GM12873 (cell line): ENCODE data around the gene YIPF5.

Experiments
- TF ChIP-seq, protein P1 (sequence below): IDR thresholded peaks from 2 replicates; pipeline ENCODE4 v1.5.1; 2012; ENCODE audit warnings: low read depth, mild to moderate bottlenecking, moderate library complexity, low read length, control low read depth; ENCODE audit not compliant: insufficient read depth; ENCODE audit errors: missing control alignments

YIPF5 gene

DNA sequence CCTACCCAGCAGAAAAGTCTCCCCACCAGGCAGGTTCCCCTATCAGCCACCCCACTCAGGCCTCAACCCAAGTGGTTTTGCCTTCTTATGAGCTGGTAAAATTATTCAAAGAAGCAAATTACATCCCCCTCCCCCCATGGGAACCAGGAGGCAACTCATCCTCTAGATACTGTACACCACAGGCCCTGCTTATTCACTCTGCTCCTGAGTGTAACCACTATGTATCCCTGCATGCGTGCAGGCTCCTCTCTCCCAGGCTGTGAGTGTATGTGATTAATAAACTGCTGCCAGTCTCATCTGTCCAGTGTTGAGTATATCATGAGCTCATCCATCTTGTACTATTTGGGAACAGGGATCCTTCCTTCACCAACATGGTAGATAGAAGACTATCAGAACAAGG lies 8.8 kb upstream of the YIPF5 start:
- TF ChIP-seq, protein P1, sequence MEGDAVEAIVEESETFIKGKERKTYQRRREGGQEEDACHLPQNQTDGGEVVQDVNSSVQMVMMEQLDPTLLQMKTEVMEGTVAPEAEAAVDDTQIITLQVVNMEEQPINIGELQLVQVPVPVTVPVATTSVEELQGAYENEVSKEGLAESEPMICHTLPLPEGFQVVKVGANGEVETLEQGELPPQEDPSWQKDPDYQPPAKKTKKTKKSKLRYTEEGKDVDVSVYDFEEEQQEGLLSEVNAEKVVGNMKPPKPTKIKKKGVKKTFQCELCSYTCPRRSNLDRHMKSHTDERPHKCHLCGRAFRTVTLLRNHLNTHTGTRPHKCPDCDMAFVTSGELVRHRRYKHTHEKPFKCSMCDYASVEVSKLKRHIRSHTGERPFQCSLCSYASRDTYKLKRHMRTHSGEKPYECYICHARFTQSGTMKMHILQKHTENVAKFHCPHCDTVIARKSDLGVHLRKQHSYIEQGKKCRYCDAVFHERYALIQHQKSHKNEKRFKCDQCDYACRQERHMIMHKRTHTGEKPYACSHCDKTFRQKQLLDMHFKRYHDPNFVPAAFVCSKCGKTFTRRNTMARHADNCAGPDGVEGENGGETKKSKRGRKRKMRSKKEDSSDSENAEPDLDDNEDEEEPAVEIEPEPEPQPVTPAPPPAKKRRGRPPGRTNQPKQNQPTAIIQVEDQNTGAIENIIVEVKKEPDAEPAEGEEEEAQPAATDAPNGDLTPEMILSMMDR = no peak

DNA sequence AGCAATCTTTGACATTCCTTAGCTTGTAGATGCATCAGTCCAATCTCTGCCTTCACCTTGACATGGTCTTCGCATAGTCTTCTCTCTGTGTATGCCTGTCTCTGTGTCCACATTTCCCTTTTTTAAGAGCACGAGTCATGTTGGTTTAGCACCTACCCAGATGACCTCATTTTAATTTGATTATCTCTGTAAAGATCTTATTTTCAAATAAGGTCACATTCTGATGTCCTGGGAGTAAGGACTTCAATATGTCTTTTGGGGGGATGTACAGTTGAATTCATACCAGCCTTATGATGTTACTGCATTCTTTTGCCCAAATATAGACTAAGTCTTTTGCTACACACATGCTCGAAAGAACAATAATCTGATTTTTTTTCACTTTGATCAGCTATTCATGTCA lies 7.1 kb upstream of the YIPF5 start:
- TF ChIP-seq, protein P1 = no peak

DNA sequence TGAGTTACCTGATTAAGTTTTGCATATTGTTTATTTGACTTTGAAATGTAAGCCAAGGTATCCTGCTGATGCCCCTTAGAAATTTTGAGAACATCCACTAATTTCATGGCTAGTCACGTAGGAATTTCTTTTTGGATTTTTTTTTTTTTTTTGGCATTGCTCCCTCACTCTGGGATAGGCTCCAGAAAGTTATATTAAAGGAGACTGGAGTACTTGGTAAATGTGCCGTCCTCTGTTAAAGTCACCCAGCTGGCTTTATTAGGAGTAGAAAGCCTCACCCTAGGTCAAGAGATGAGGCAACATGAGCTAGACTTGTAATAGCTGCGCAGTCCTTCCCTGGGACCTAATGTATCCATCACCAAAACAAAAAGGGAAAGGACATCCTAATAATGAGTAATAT lies 3.3 kb upstream of the YIPF5 start:
- TF ChIP-seq, protein P1 = no peak

DNA sequence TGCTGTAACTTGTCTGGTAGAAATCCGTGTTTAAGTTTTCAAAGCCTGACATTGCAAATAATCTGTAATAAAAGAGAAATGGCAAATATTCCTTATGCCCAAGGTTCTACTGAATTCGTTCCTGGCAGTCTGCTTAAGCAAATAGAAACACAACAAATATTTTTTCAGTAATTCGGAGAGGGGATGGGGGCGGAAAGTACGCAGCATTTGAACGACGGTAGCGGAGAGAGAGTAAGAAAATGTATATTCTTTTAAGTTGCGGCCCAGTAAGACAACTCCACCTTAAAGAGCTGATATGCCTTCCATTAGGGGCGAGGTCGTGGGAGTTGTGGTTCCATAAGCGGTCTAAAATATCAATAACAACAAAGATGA lies 569 bp downstream of the YIPF5 start:
- TF ChIP-seq, protein P1 = no peak

- TF ChIP-seq, protein P1 = no peak
Observed at GRCh38 chr5:144167998-144168397, 2.5 kb downstream of the YIPF5 start.

DNA sequence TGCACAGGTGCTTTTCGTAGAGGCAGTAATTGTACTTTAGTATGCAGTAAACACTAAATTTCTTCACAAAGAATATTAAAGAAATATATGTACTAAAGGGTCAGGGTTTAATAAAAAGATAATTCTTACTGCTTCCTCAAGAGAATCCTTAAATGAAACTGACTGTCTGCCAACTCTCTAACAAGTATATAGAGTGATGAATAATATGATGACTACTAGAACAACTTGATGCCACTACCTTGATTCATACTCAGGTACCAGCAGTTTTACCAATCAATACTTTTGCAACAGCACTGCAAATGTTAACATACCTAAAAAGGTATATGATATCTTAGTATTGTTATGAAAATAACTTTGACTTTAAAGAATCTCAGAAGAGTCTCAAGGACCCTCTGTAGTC lies 3.8 kb downstream of the YIPF5 start:
- TF ChIP-seq, protein P1 = no peak

DNA sequence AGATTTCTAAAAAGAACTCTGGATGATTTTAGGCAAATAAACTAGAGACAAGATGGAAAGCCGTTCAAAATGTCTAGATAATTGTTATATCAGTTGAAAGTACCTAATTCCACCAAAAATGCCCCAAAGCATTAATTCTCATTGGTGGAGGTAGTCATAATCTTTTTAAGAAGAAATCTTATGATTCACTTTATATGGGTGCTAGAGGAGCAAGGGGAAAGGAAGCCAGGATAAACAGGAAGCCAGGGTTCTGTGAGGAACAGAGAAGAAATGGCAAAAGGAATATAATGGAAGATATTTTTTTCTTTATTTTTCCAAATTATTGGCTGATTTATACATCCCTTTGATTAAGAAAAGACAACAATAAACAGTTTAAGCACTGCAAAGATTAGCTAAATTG lies 7.8 kb downstream of the YIPF5 start:
- TF ChIP-seq, protein P1 = no peak

GRCh38 chr5:144156767-144157171 lies 13.7 kb downstream of the YIPF5 start:
- TF ChIP-seq, protein P1 = no peak
